ENCODE data around the gene CCDC7. TPM values are rescaled to one million over a fixed set of nuclear protein-coding genes. Genes with fewer than 3 reads are reported as not detected.
"Not testable (repeated sequence)": the region's sequence is repeated elsewhere in the genome, so short reads cannot be mapped to it uniquely, and the experiment has no call there.

Gene CCDC7
- total and polyA plus RNA-seq, 2 experiments from 2014 or later, result 0.83 to 1.6 TPM

DNA sequence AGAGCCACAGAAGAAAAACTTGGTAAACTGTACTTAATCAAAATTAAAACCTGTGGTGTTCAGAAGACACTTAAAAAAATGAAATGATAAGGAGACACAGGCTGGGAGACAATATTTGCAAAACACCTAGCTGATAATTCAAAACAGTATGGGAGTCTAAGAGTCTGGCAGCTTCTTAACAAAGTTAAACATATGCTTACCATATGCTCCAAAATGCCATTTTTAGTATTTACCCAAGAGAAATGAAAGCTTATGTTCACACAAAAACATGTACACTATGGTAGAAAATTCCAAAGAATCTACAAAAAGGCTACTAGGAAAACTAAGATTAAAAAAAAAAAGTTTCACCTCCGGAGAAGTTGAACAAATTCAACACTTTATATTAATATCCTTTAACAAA is 463.5 kb downstream of the CCDC7 start:
- H3F3A ChIP-seq (replicated peaks; ENCODE audit: low read depth), result 0 out of 2 replicates have a peak, but pooled peaks cover 3% of the 10 kb centered on the region
- H3K27ac Mint-ChIP-seq, result no peak overlapping the region
- no peak for ATAC-seq
- peaks cover 82% of the 10 kb centered on the region for H3K36me3 Mint-ChIP-seq (ENCODE audit: low read depth)
- no peak overlapping the region for H3K27ac ChIP-seq (ENCODE audit: low read depth)
- H3K36me3 ChIP-seq (ENCODE audit: insufficient read depth), result peaks cover 61% of the 10 kb centered on the region
- TF ChIP-seq, protein P1, sequence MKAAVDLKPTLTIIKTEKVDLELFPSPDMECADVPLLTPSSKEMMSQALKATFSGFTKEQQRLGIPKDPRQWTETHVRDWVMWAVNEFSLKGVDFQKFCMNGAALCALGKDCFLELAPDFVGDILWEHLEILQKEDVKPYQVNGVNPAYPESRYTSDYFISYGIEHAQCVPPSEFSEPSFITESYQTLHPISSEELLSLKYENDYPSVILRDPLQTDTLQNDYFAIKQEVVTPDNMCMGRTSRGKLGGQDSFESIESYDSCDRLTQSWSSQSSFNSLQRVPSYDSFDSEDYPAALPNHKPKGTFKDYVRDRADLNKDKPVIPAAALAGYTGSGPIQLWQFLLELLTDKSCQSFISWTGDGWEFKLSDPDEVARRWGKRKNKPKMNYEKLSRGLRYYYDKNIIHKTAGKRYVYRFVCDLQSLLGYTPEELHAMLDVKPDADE (IDR thresholded peaks at IDR 0.05), result no peak
- TF ChIP-seq CREB1 (CRISPR knock-in tag; IDR thresholded peaks at IDR 0.05; ENCODE audit: low read depth) (no peak), JUNB (IDR thresholded peaks at IDR 0.05; ENCODE audit: unreplicated experiment) (no peak), ZNF114 (CRISPR knock-in tag; IDR thresholded peaks at IDR 0.05) (no peak), NANOG (IDR thresholded peaks at IDR 0.05; ENCODE audit: borderline replicate concordance) (no peak), EZH2 (IDR thresholded peaks at IDR 0.05; ENCODE audit: low read depth, unreplicated experiment) (no peak)
- no peak for DNase-seq (ENCODE audit: low spot score)
- H3K4me1 ChIP-seq (ENCODE audit: insufficient read depth), result no peaks in the 10 kb centered on the region
- no peaks in the 10 kb centered on the region for H3K9me3 Mint-ChIP-seq
- peaks cover 13% of the 10 kb centered on the region for H3K79me2 ChIP-seq (replicated peaks; ENCODE audit: insufficient read depth)
- no peak overlapping the region for H3K4me3 Mint-ChIP-seq
- H2AFZ ChIP-seq, result no peak overlapping the region
- no peaks in the 10 kb centered on the region for H3K27me3 ChIP-seq (ENCODE audit: insufficient read depth)
- H3K4me3 ChIP-seq, result no peak overlapping the region
- no peaks in the 10 kb centered on the region for H3K4me1 Mint-ChIP-seq
- no peak overlapping the region for H3K4me2 ChIP-seq
- H3K27me3 Mint-ChIP-seq (ENCODE audit: insufficient read depth, low read depth, poor library complexity), result no peaks in the 10 kb centered on the region
- H3K9me2 ChIP-seq (ENCODE audit: insufficient read depth), result no peaks in the 10 kb centered on the region
- no peaks in the 10 kb centered on the region for H4K20me1 ChIP-seq (replicated peaks; ENCODE audit: insufficient read depth)

DNA sequence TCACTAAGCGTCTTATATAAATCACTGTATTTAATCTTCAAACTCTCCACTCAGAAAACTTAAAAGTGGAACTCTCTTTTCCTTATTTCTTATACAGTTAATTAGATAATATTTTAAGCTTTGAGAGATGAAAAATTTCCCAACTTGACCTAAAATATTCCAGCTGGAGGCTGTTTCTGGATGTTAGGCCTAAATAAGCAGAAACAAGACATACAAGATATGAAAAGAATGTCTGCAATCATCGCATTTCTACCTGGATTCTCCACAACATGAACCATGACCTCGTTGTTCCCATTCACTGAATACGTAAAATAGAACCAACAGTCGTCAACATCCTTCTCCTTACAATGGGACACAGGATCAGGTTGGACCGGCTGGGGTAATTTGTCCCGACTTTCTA is 464.0 kb downstream of the CCDC7 start:
- peaks cover 66% of the 10 kb centered on the region for H3K36me3 ChIP-seq (ENCODE audit: insufficient read depth)
- not testable (repeated sequence) for H3K27ac Mint-ChIP-seq

DNA sequence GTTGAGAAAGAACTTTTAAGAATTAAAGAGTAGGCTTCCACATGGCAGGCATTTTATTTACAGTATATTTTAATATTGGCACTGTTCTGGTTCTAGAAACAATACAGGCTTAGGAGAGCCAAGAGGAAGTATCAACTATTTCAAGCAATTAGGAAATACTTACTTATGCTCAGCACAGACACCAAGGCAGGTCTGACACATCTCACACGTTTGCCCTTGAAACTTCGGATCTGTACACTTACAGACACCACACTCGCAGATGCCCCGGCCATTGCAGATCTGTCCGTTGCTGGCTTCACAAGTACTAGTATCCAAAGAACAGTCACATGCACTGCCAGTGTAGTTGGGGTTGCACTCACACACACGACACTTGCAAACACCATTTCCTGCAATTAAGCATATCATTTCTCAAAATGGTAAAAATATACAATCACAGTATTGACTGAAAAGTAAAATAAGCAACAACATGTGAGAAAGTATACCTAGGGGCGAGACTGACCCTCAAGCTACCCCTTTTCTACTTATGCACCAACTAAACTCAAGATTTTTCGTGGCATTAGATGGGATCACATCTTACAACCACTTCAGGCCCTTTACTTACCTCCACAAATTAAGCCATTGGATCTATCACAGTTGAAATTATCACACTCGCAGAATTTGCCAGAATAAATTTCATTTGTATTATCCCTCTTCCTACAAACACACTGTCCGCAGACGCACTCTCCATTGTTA is 465.5 kb downstream of the CCDC7 start:
- Mint-ChIP-seq H3K27me3 (ENCODE audit: insufficient read depth, low read depth, poor library complexity) (peaks cover 2% of the 10 kb centered on the region), H3K27ac (no peak overlapping the region), H3K9me3 (no peaks in the 10 kb centered on the region), H3K4me3 (no peak overlapping the region), H3K36me3 (ENCODE audit: low read depth) (peaks cover 89% of the 10 kb centered on the region), H3K4me1 (no peaks in the 10 kb centered on the region)
- Histone ChIP-seq H3K4me1 (ENCODE audit: insufficient read depth) (no peaks in the 10 kb centered on the region), H2AFZ (no peak overlapping the region), H3K4me3 (no peak overlapping the region), H3K27ac (ENCODE audit: low read depth) (no peak overlapping the region), H3K9me2 (ENCODE audit: insufficient read depth) (no peaks in the 10 kb centered on the region), H3K36me3 (ENCODE audit: insufficient read depth) (peaks cover 64% of the 10 kb centered on the region; the same call in 1 of the 2 replicates), H4K20me1 (replicated peaks; ENCODE audit: insufficient read depth) (no peaks in the 10 kb centered on the region), H3F3A (replicated peaks; ENCODE audit: low read depth) (0 out of 2 replicates have a peak, but pooled peaks cover 3% of the 10 kb centered on the region), H3K27me3 (ENCODE audit: insufficient read depth) (no peaks in the 10 kb centered on the region), H3K79me2 (replicated peaks; ENCODE audit: insufficient read depth) (peaks cover 33% of the 10 kb centered on the region), H3K4me2 (no peak overlapping the region)
- no peak for ATAC-seq
- no peak for DNase-seq (ENCODE audit: low spot score)
- TF ChIP-seq POLR2AphosphoS5 (IDR thresholded peaks at IDR 0.05; ENCODE audit: low read depth) (no peak), ZNF331 (CRISPR knock-in tag; IDR thresholded peaks at IDR 0.05; ENCODE audit: low read depth) (no peak), ZNF114 (CRISPR knock-in tag; IDR thresholded peaks at IDR 0.05) (no peak)
- TF ChIP-seq, protein P1 (IDR thresholded peaks at IDR 0.05), result no peak
- TF ChIP-seq, protein P2, sequence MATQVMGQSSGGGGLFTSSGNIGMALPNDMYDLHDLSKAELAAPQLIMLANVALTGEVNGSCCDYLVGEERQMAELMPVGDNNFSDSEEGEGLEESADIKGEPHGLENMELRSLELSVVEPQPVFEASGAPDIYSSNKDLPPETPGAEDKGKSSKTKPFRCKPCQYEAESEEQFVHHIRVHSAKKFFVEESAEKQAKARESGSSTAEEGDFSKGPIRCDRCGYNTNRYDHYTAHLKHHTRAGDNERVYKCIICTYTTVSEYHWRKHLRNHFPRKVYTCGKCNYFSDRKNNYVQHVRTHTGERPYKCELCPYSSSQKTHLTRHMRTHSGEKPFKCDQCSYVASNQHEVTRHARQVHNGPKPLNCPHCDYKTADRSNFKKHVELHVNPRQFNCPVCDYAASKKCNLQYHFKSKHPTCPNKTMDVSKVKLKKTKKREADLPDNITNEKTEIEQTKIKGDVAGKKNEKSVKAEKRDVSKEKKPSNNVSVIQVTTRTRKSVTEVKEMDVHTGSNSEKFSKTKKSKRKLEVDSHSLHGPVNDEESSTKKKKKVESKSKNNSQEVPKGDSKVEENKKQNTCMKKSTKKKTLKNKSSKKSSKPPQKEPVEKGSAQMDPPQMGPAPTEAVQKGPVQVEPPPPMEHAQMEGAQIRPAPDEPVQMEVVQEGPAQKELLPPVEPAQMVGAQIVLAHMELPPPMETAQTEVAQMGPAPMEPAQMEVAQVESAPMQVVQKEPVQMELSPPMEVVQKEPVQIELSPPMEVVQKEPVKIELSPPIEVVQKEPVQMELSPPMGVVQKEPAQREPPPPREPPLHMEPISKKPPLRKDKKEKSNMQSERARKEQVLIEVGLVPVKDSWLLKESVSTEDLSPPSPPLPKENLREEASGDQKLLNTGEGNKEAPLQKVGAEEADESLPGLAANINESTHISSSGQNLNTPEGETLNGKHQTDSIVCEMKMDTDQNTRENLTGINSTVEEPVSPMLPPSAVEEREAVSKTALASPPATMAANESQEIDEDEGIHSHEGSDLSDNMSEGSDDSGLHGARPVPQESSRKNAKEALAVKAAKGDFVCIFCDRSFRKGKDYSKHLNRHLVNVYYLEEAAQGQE (IDR thresholded peaks at IDR 0.05; ENCODE audit: unreplicated experiment), result no peak
- TF ChIP-seq, protein P3, sequence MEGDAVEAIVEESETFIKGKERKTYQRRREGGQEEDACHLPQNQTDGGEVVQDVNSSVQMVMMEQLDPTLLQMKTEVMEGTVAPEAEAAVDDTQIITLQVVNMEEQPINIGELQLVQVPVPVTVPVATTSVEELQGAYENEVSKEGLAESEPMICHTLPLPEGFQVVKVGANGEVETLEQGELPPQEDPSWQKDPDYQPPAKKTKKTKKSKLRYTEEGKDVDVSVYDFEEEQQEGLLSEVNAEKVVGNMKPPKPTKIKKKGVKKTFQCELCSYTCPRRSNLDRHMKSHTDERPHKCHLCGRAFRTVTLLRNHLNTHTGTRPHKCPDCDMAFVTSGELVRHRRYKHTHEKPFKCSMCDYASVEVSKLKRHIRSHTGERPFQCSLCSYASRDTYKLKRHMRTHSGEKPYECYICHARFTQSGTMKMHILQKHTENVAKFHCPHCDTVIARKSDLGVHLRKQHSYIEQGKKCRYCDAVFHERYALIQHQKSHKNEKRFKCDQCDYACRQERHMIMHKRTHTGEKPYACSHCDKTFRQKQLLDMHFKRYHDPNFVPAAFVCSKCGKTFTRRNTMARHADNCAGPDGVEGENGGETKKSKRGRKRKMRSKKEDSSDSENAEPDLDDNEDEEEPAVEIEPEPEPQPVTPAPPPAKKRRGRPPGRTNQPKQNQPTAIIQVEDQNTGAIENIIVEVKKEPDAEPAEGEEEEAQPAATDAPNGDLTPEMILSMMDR (conservative IDR thresholded peaks at IDR 0.05; ENCODE audit: low read depth in 2 of 2), result no peak

More for the DNA sequence above, 464.0 kb downstream of the CCDC7 start:
- H3K36me3 Mint-ChIP-seq (ENCODE audit: low read depth), result peaks cover 87% of the 10 kb centered on the region
- H3K4me3 Mint-ChIP-seq; H3K4me3 ChIP-seq; H4K20me1 ChIP-seq (replicated peaks; ENCODE audit: insufficient read depth); H3K27me3 Mint-ChIP-seq (ENCODE audit: insufficient read depth, low read depth, poor library complexity); ATAC-seq; H3K9me2 ChIP-seq (ENCODE audit: insufficient read depth); H3K27ac ChIP-seq (ENCODE audit: low read depth); H3K4me2 ChIP-seq; H3F3A ChIP-seq (replicated peaks; ENCODE audit: low read depth); H2AFZ ChIP-seq; H3K4me1 ChIP-seq (ENCODE audit: insufficient read depth); H3K4me1 Mint-ChIP-seq; DNase-seq (ENCODE audit: low spot score); H3K9me3 Mint-ChIP-seq; H3K27me3 ChIP-seq (ENCODE audit: insufficient read depth): not testable (repeated sequence)
- H3K79me2 ChIP-seq (replicated peaks; ENCODE audit: insufficient read depth), result peaks cover 19% of the 10 kb centered on the region

Data from GM23338 (cell line).